Fibroblast of peridontal ligament (primary cell): ENCODE measurements around the gene SAXO1.
"Not testable (repeated sequence)": the region's sequence is repeated elsewhere in the genome, so short reads cannot be mapped to it uniquely, and the experiment has no call there.

ENCODE experiments used
- DNase-seq: peaks from one replicate; pipeline ENCODE4 v3.0.0-alpha.2; 2010; ENCODE audit errors: extremely low read depth

The SAXO1 gene

GRCh38 chr9:18999173-18999785 is 33.7 kb downstream of the SAXO1 start:
- no peak for DNase-seq

GRCh38 chr9:18997151-18997550 is 35.9 kb downstream of the SAXO1 start:
- no peak for DNase-seq

GRCh38 chr9:18996211-18996610 is 36.8 kb downstream of the SAXO1 start:
- DNase-seq, result no peak

- DNase-seq, result no peak
These were observed 38.6 kb downstream of the SAXO1 start for GRCh38 chr9:18994263-18994916.

GRCh38 chr9:18991197-18991596 is 41.8 kb downstream of the SAXO1 start:
- DNase-seq, result not testable (repeated sequence)

- no peak for DNase-seq
These were observed 42.5 kb downstream of the SAXO1 start for GRCh38 chr9:18990494-18990893.

GRCh38 chr9:18989865-18990264 is 43.1 kb downstream of the SAXO1 start:
- no peak for DNase-seq

GRCh38 chr9:18989097-18989496 is 43.9 kb downstream of the SAXO1 start:
- no peak for DNase-seq

GRCh38 chr9:18988003-18988402 is 45.0 kb downstream of the SAXO1 start:
- no peak for DNase-seq

GRCh38 chr9:18985996-18986395 is 47.0 kb downstream of the SAXO1 start:
- no peak for DNase-seq

GRCh38 chr9:18985464-18985951 is 47.5 kb downstream of the SAXO1 start:
- DNase-seq, result peak; percentile 80

GRCh38 chr9:18982262-18982620 is 50.8 kb downstream of the SAXO1 start:
- DNase-seq, result no peak

GRCh38 chr9:18981476-18982261 is 51.3 kb downstream of the SAXO1 start:
- no peak for DNase-seq

GRCh38 chr9:18980189-18980588 is 52.8 kb downstream of the SAXO1 start:
- no peak for DNase-seq

- peak; percentile 57 for DNase-seq
These were observed 53.6 kb downstream of the SAXO1 start for GRCh38 chr9:18979367-18979766.

- DNase-seq, result no peak
These were observed 54.8 kb downstream of the SAXO1 start for GRCh38 chr9:18978188-18978587.

- DNase-seq, result peak; percentile 85
These were observed 56.1 kb downstream of the SAXO1 start for GRCh38 chr9:18976709-18977531.

- DNase-seq, result peak; percentile 73
These were observed 56.7 kb downstream of the SAXO1 start for GRCh38 chr9:18976221-18976708.

- DNase-seq, result no peak
These were observed 59.7 kb downstream of the SAXO1 start for GRCh38 chr9:18973348-18973747.

- DNase-seq, result no peak
These were observed 60.3 kb downstream of the SAXO1 start for GRCh38 chr9:18972675-18973074.

- no peak for DNase-seq
These were observed 61.1 kb downstream of the SAXO1 start for GRCh38 chr9:18971909-18972308.

- DNase-seq, result no peak
These were observed 61.6 kb downstream of the SAXO1 start for GRCh38 chr9:18971404-18971803.
